ENCODE results near the gene MAP7D2.
A peak's percentile ranks its signal among the peaks of the same experiment; 100 is the strongest.

The MAP7D2 gene

DNA sequence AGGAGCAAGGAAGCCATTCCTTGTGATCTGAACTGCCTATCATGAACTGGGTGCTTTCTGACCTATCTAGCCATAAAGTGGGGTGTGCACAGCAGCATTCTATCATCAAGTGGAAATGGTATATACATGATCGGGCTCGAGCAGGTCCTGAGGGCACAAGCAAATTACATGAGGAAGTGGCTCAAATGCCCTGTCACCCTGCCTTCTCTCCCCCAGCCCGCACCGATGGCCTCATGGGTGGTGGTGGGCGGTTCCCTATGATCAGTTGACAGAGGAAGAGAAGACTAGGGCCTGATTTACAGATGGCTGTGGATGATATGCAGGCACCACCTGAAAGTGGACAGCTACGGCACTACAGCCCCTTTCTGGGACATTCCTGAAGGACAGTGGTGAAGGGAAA is 79.5 kb downstream of the MAP7D2 start:
- no peak for DNase-seq

DNA sequence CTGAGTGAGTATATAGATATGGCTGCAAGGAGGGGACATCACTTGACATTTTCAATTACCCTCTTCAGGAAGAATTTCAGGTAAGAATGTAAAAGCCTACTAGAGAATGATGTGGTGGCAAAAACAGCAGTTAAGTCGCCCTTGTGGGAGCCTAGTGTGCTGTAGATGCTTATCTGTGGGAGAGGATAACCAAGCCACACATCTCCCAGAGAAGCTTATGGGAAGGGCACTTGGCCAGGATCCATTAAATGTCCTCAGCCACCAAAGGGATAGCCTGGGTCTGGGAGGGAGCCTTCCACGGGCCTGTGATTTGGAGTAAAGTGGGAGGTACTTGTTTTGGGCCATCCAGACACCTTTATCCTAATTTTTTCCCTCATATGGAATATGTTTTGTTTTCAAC is 84.5 kb downstream of the MAP7D2 start:
- DNase-seq, result no peak

DNA sequence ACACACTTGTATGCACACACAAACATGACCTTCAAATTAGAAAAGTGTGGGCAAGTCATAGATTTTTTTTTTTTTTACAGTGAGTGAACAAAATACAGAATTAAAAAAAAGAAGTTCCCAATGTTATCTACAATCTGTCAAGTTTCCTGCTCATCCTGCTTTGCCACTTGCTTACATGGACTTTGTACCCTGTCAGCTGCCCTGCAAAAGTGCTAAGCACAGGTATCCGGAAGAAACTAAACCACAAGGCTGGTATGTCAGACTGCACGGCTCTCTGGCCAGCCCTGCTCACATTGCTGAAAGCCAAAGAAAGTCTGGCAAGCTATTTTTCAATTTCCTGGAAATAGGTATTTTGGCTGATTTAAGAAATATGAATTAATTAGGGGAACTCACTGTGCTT is 87.0 kb downstream of the MAP7D2 start:
- DNase-seq, result no peak

DNA sequence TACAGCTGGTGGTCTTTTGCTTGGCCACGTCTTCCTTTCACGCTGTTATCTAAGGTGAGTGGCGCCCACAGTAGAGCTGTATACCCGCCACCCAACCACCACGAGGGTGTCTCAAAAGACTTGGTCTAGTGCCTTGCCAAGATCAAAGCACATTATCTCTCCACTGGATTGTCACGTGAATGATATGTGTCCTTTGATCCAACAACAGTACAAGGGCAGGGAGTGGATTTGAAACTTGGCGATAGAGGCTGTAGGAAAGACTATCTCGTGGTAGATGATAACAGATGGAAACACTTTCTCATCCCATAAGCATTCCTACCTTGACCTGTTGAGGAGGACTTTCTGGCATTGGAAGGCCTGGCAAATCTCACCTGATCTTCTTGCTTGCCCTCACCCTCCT is 88.1 kb downstream of the MAP7D2 start:
- DNase-seq, result no peak

DNA sequence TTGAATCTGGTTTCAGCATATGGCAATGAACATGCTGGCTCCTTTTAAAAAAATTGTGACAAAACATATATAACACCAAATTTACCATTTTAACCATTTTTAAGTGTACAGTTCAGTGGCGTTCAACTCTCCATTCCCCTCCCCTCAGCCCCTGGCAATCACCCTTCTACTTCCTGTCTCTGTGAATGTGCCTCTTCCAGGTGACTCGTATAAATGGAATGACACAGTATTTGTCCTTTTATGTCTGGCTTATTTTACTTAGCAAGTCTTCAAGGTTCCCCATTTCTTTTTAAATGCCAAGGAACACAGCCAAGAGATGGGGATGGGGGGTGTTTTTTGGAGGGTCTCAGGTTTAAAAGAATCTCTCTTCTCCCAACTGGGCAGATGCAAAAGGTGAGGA is 90.4 kb downstream of the MAP7D2 start:
- no peak for DNase-seq

DNA sequence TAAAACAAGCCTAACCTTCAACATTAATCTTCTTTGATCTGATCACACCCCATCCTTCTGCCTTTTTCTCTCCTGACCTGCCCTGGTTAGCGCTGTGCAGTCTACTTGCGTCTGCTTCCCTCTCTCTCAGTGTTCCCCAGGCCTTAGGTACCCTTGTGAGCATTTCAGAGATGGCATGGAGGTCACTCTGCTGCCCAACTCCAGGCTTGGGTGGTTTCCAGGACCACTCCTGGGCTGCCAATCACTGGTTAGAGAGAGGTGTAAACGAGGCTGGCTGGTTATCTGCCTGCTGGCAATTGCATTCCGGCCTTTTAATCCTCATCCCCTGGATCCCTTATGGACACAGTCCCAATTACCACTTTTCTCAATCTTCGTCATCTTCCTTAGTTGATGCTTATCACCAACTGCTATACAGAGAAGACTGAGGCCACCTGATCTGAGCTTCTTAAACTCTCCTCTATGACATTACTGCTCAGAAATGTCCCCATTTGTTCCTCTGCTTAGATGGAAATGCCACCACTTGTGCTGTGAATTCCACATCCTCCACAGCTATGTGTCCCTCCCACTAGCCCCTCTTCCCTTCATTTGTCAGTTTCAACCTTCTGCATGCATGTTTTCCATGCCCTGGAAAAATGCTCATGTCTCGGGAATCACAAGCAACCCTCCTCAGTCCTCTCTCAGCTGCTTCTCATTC is 96.9 kb downstream of the MAP7D2 start:
- no peak for DNase-seq

DNA sequence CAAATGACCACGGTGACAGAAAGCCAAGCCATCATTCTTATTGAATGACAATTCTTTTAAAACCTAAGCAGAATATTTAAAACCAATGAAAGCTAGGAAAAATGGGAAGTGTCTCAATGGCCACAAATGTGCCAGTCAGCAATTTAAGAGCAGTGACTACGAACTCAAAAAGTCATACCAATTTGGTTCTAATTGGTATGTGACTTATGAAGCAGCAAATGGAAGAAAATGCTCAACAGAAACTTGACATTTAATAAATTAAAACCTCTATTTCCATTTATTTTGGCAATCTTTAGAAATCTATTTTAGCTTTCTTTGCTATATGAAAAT is 100.1 kb downstream of the MAP7D2 start:
- DNase-seq, result no peak

DNA sequence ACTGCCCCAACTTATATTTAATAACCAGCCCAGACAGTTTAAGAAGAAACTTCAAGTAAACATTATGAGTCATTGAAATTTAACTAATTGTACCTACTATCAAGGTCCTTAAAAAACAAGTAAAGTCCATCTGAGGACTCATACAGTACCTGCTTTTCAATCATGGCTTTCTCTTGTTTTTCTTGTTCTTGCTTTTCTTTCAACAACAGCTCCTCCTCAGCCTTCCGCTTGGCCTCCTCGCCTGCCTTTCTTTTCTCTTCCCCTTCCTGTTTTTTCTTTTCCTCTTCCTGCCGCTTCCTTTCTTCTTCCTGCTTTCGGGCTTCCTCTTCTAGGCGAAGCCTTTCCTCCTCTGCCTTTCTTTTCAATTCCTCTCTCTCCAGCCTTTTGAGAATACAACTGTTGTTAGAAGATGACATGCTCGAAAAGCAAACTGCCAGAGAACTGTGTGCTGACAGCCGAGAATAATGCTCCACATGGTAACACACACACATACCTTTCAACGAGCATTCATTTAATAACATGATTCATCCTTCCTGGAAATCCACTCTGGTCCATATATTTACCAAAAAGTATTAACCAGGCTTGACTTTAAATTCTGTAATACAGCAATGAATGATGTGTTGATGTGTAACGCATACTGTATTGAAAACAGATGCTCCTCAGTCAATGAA is 100.6 kb downstream of the MAP7D2 start:
- DNase-seq, result no peak

DNA sequence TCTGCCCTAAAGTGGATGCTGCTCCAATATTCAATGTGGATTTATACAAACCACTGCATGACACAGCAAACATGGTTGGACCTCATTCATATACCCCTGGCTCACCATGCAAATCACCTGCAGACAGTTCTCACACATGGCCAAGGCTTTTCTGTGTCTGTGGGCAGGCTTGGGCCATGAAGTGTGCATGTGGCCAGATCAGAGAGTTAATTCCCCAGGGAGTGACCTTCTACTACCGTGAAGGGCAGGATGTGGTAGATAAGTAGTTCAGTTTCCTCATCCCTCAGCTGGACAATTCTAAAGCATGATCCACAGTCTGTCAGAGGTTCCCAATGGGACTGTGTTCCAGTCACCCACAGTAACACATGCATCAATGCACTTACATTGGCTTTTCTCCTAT is 101.3 kb downstream of the MAP7D2 start:
- DNase-seq, result no peak

DNA sequence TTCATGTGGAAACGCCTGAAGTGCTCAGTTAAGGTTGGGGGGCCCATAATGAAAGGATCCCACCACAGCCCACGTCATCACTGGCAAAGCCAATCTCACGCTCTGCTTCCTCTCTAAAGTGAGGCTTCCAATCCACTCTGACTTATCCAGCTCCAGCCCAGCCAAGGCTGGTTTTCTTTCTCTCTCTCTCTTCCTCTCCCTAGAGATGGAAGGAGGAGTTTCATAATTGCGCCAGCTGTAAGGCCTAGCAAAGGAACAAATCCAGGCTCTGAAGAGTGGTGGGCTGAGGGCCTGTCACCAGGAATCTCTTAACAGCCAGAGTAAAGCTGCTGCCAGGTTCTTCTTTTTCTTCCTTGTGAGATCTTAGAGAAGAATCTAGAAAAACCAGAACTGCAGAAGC is 105.1 kb downstream of the MAP7D2 start:
- no peak for DNase-seq

DNA sequence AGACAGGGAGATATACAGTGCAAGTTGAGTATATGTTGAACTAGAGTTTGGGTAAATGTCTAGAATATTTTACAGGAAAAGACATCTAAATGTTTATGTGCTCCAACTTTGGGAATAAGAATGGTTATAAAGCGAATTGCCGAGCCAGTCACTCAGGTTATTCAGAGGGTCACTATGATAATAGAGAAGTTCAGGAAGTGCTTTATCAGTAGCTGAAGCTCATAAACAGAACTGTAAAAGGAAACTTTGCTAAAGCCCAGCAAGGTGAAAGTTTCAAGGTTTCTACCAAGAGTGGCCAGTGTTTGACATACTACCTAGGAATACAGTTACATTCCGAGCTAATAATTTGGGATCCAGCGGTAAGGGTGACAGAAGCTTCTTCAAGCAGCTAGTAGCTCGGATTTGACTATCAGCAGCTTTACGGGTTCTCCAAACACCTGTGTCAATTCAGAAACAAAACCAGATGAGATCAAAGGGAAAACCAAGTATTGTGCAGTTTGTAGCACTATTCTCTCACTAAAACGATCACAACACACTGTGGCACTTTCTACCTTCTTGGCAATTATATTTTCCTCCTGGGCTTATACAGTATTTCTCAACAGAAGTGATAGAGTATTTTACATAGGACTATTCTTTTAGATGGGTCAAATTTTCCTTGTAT is 108.6 kb downstream of the MAP7D2 start:
- no peak for DNase-seq

DNA sequence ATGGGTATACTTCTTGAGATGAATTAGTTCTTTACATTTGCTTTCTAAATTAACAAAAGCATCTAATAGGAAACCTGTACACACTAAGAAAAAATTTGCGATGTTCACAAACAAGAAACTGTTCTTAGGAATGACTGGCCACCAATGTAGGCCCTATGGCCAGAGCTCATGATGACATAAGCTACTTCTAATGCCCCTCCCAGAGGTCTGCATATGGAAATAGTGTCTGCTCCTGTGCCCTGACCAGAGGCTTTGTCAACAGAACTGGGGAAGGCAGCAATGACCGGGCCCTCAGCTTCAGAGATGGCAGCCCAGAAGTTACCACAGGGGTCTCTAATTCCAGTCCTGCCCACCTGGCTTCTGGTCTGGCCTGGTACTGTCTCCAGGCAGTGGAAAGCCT is 110.8 kb downstream of the MAP7D2 start:
- DNase-seq, result no peak

DNA sequence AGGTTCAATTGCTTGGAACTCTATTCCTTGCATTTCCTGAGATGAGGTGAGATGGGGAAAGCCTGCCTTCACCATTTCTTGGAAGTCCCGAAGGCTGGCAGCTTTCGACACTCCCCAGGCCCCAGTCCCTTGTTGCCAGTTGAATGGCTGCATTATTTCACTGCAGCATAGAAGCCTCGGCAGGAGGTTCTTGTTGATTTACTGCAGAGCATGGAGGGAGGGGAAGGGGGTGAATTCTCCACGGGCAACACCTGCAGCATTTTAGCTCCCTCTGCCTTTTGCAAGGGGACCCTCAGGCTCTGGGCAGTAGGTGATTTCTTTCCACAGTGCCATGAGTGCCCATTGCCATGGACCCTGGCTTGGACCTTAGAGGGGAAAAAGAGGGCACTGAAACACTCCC is 115.1 kb downstream of the MAP7D2 start:
- DNase-seq, result no peak

DNA sequence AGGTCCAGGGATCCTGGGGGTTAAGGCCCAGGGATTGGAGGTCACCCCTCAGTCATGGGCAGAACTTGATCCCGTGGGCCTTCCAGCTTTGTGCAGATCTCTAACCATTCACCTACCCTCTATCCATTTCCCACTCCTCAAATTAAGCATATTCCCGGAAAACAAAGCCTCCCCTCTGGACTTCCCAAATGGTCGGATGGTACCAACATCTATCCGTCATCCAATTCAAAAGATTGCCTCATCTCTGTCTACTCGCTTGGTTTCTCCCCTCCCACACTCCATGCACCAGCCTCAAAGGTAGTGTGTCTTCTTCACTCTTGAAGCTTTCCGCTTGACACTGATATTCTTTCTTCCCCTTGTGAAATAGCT is 125.4 kb downstream of the MAP7D2 start:
- DNase-seq, result no peak

DNA sequence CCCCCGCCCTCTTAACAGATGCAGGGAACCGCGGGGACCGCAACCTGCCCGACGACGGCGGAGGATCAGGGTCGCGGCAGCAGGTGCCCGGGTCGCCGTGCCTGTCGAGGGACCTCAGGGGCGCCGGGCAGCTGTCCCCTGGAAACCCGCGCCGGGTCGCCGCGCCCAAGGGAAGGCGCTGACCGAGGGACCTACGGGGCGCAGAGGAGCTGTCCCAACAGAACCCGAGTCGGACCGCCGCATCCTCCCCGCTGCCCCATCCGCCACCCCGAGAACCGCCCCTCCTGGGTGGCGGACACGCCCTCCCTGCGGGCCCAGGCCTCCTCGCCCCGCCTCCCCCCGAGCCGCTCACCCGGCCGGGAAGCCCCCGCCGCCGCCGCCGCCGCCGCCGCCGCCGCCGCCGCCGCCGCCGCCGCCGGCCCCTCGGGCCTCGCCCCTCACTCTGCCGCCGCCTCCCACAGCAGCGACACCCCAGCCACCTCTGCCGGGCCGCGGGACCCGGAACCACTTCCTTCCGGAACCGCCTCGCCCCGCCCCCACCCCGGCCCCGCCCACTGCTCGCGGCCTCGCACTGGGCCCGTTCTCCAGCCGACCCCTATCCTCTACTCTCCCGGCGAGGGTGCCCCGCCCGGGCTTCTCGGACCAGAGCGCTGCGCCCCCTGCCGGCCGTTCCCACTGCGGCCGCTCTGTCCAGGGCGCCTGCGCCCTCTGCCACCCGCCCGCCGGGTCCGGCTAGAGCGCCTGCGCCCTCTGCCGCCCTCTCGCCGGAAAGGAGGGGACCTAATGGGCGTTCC is 126.0 kb downstream of the MAP7D2 start, which contains the start of gene BCLAF3:
Gene BCLAF3, minus strand, starts transcription at position 506 of the 794 bp plus-strand sequence. CDS start 20,797 bp downstream, outside the sequence.
- DNase-seq, result peak; percentile 77

DNA sequence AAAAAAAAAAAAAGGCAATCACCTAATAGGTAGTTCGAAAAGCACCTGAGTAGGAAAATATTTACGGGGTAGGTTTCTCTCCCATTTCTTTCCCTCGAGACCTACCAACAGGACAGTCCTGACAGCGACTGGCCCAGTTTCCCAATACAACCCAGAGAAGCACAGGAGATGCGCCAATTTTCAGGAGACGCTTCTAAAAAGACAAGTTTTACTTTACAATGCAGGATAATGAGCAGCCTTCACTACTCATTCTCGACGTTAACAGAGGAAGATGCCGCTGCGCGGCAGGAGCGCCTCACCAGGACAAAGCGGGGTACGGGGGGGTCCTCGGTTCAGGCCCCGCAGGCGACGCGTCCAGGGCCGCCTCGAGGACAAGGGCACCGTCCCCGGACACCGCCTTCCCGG is 126.6 kb downstream of the MAP7D2 start:
- DNase-seq, result no peak

DNA sequence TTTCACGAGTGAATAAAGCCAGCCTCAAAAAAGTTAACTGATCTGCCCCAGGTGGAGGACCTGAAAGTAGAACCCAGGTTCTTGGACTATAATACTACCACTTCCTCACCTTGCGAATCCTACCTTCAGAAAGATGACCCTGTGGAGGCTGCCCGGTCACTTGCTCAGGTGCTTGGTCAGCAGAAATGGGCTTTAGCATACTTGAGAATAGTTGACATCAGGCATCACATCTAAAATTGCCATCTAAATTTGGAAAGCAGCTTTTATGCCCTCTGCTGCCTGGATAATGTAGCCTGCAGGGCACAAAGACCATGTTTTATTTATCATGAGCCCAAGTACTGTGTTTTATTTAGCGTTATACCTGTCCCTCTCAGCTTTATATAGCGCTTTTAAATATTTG is 128.9 kb downstream of the MAP7D2 start:
- DNase-seq, result no peak

DNA sequence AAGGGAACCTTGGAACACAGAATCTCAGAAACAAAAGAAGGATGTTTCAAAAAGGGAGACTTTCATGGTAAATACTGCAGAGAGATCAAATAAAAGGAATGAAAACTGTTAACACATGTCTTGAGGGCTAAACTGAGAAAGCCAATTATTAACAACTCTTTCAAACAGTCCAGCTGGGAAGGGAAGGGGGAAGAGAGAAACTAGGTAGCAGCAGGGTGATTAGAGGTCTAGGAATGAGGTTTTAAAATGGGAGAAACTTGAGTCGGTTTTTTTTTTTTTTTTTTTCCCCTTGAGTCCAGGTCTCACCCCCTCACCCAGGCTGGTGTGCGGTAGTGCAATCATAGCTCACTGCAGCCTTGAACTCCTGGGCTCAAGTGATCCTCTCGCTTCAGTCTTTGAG is 130.2 kb downstream of the MAP7D2 start:
- no peak for DNase-seq

DNA sequence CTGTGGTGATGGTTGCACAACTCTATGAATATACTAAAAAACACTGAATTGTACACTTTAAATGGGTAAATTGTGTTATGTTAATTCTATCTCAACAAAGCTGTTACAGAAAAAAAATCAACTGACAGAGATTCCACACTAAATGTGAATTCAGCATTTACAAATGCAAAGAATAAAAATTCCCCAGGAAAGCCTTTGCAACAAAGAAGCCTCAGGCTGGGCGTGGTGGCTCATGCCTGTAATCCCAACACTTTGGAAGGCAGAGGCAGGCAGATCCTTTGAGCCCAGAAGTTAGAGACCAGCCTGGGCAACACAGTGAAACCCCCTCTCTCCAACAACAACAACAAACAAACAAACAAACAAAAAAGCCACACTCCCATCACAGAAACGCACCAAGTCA is 134.8 kb downstream of the MAP7D2 start:
- DNase-seq, result no peak

DNA sequence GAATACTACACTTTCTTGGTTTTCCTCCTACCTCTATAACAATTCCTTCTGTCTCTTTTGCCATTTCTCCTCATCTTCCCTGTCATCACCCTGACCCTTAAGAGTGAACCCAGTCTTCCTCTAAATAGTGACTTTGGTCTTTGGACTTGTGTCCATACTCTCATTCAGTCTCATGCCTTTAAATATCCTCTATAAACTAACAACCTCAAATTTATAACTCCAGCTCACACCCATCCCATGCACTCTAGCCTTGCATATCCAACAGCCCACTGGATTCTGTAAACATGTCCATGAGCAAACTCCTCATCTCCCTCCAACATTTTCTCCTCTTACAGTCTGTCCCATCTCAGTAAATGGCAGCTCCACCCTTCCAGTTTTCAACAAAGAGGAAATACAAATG is 140.9 kb downstream of the MAP7D2 start:
- DNase-seq, result no peak

DNA sequence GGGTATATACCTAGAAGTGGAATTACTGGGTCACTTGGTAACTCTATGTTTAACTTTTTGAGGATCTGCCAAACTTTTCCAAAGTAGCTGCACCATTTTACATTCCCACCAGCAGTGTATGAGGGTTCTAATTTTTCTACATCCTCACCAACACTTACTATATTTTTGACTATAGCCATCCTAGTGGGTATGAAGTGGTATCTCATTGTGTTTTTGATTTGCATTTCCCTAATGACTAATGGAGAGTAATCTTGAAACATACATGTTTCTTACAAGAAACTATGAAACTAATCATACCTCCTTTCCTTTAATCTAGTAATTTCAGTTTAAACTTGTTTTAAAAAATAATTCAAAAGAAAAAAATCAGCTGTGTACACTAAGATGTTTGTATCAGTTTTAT is 143.7 kb downstream of the MAP7D2 start:
- DNase-seq, result no peak

DNA sequence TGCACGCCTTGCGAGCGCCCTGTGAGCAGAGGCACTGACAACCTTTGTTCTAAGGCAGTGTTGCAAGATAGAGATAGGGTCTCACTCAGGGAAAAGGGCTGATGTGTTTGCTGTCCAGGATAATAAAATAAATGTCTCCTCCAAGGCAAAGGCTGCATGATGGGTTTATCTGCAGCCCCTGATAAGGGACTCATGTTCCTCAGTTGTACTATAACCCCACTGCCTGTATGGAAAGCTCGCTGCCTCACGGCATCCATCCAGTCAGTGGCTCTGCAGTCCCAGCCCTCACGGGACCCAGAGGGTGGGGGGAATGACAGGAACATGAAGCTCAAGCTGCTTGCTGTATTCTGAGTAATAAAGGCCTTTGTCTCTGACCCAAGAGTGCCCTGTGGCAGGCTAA is 148.4 kb downstream of the MAP7D2 start:
- DNase-seq, result no peak

DNA sequence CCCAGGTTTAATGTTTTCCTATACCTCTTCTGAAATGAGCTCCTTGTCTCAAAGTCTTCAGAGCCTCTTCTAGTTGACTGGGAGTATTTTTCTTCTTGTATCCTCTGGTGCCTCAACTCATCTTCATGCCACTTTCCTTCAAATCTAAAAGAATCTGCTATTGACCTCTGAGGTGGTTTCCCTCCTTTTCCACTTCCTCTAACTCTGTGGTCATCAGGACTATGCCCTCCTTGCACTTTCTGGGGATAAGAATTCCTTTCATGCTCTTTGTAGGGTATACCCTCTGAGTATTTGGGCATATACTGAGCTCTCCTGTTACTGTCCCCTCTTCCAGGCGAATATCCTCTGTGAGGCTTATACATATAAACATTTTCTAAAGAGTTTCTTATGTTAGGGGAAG is 150.7 kb downstream of the MAP7D2 start:
- DNase-seq, result no peak
